NCI-H1417 (cell line): ENCODE measurements around the gene LTBP1.
"Not testable (repeated sequence)": the region's sequence is repeated elsewhere in the genome, so short reads cannot be mapped to it uniquely, and the experiment has no call there.

Experiments
- DNase-seq, 3 experiments: peaks; one replicate each; lab custom pipeline; 2025; lab: John Stamatoyannopoulos, UW

LTBP1 gene

GRCh38 chr2:33042819-33043218 is 96.1 kb downstream of the LTBP1 start:
- no peak for DNase-seq

GRCh38 chr2:33047939-33048338 is 101.2 kb downstream of the LTBP1 start:
- DNase-seq = peak in 1 of 3 experiments; percentile 93

GRCh38 chr2:33051586-33052360 is 105.0 kb downstream of the LTBP1 start:
- no peak for DNase-seq

GRCh38 chr2:33052361-33052735 is 105.6 kb downstream of the LTBP1 start:
- no peak for DNase-seq

GRCh38 chr2:33052795-33053194 is 106.0 kb downstream of the LTBP1 start:
- not testable (repeated sequence) for DNase-seq

- DNase-seq = no peak
Observed at GRCh38 chr2:33056170-33056569, 109.4 kb downstream of the LTBP1 start.

GRCh38 chr2:33057307-33058028 is 110.7 kb downstream of the LTBP1 start:
- DNase-seq = not testable (repeated sequence)

GRCh38 chr2:33058716-33059470 is 112.1 kb downstream of the LTBP1 start:
- peak; percentile 24 to 96 (median 74) for DNase-seq

GRCh38 chr2:33059471-33060156 is 112.9 kb downstream of the LTBP1 start:
- DNase-seq = peak in 1 of 3 experiments; percentile 42

- DNase-seq = no peak
Observed at GRCh38 chr2:33060405-33060804, 113.7 kb downstream of the LTBP1 start.

GRCh38 chr2:33062665-33063250 is 116.0 kb downstream of the LTBP1 start:
- DNase-seq = no peak

GRCh38 chr2:33064349-33064801 is 117.6 kb downstream of the LTBP1 start:
- DNase-seq = no peak

GRCh38 chr2:33067598-33067997 is 120.8 kb downstream of the LTBP1 start:
- DNase-seq = no peak

GRCh38 chr2:33068261-33068660 is 121.5 kb downstream of the LTBP1 start:
- no peak for DNase-seq

GRCh38 chr2:33069894-33070651 is 123.3 kb downstream of the LTBP1 start:
- no peak for DNase-seq

GRCh38 chr2:33071591-33071990 is 124.8 kb downstream of the LTBP1 start:
- no peak for DNase-seq

- no peak for DNase-seq
Observed at GRCh38 chr2:33072614-33073013, 125.9 kb downstream of the LTBP1 start.

GRCh38 chr2:33073018-33073417 is 126.3 kb downstream of the LTBP1 start:
- no peak for DNase-seq

- DNase-seq = no peak
Observed at GRCh38 chr2:33074197-33074596, 127.4 kb downstream of the LTBP1 start.

- peak in 1 of 3 experiments; percentile 42 for DNase-seq
Observed at GRCh38 chr2:33077311-33077710, 130.6 kb downstream of the LTBP1 start.

GRCh38 chr2:33077844-33078243 is 131.1 kb downstream of the LTBP1 start:
- peak in 2 of 3 experiments; percentile 64 to 92 for DNase-seq
